Measurements from ENCODE around the gene MDGA2. TPM values are rescaled to one million over a fixed set of nuclear protein-coding genes. Genes with fewer than 3 reads are reported as not detected.
"Not testable (repeated sequence)": the region's sequence is repeated elsewhere in the genome, so short reads cannot be mapped to it uniquely, and the experiment has no call there.

MDGA2 gene
- polyA plus RNA-seq, 1 donor = 0.82 TPM

GRCh38 chr14:47284283-47284682 lies 391.1 kb downstream of the MDGA2 start:
- Histone ChIP-seq H3K36me3 (ENCODE audit: control insufficient read depth, insufficient read depth, low read length) (no peaks in the 10 kb centered on the region), H3K4me3 (ENCODE audit: low read length) (no peak overlapping the region), H3K4me1 (ENCODE audit: control insufficient read depth, insufficient read depth, low read length) (no peaks in the 10 kb centered on the region), H3K9me3 (ENCODE audit: control insufficient read depth, low read depth, low read length) (no peaks in the 10 kb centered on the region), H3K27me3 (ENCODE audit: control insufficient read depth, insufficient read depth, low read length) (no peaks in the 10 kb centered on the region), H3K27ac (ENCODE audit: low read length) (no peak overlapping the region)
- no peak for DNase-seq
- 100% methylated on average over 1 of the region's 1 CpG for WGBS (ENCODE audit: insufficient coverage, low lambda C conversion rate)

GRCh38 chr14:47281761-47282160 lies 393.6 kb downstream of the MDGA2 start:
- not testable (repeated sequence) for H3K27me3 ChIP-seq (ENCODE audit: control insufficient read depth, insufficient read depth, low read length); H3K9me3 ChIP-seq (ENCODE audit: control insufficient read depth, low read depth, low read length); H3K4me3 ChIP-seq (ENCODE audit: low read length); DNase-seq; H3K4me1 ChIP-seq (ENCODE audit: control insufficient read depth, insufficient read depth, low read length); H3K27ac ChIP-seq (ENCODE audit: low read length); H3K36me3 ChIP-seq (ENCODE audit: control insufficient read depth, insufficient read depth, low read length)
- no CpG with 5 or more reads among the region's 16 CpGs for WGBS (ENCODE audit: insufficient coverage, low lambda C conversion rate)

GRCh38 chr14:47278233-47278842 lies 397.1 kb downstream of the MDGA2 start:
- Histone ChIP-seq H3K27ac (ENCODE audit: low read length) (no peak overlapping the region), H3K4me1 (ENCODE audit: control insufficient read depth, insufficient read depth, low read length) (no peaks in the 10 kb centered on the region), H3K36me3 (ENCODE audit: control insufficient read depth, insufficient read depth, low read length) (no peaks in the 10 kb centered on the region), H3K4me3 (ENCODE audit: low read length) (no peak overlapping the region), H3K27me3 (ENCODE audit: control insufficient read depth, insufficient read depth, low read length) (no peaks in the 10 kb centered on the region), H3K9me3 (ENCODE audit: control insufficient read depth, low read depth, low read length) (no peaks in the 10 kb centered on the region)
- 58% methylated on average over 2 of the region's 5 CpGs for WGBS (ENCODE audit: insufficient coverage, low lambda C conversion rate)
- DNase-seq = peak; percentile 8 to 25

- Histone ChIP-seq H3K36me3 (ENCODE audit: control insufficient read depth, insufficient read depth, low read length) (no peaks in the 10 kb centered on the region), H3K4me1 (ENCODE audit: control insufficient read depth, insufficient read depth, low read length) (no peaks in the 10 kb centered on the region), H3K4me3 (ENCODE audit: low read length) (no peak overlapping the region), H3K27ac (ENCODE audit: low read length) (no peak overlapping the region), H3K9me3 (ENCODE audit: control insufficient read depth, low read depth, low read length) (no peaks in the 10 kb centered on the region), H3K27me3 (ENCODE audit: control insufficient read depth, insufficient read depth, low read length) (no peaks in the 10 kb centered on the region)
- no CpG with 5 or more reads among the region's 1 CpG for WGBS (ENCODE audit: insufficient coverage, low lambda C conversion rate)
- DNase-seq = no peak
Measured at GRCh38 chr14:47277703-47278102, 397.7 kb downstream of the MDGA2 start.

- Histone ChIP-seq H3K9me3 (ENCODE audit: control insufficient read depth, low read depth, low read length) (no peaks in the 10 kb centered on the region), H3K27me3 (ENCODE audit: control insufficient read depth, insufficient read depth, low read length) (no peaks in the 10 kb centered on the region), H3K27ac (ENCODE audit: low read length) (no peak overlapping the region), H3K4me3 (ENCODE audit: low read length) (no peak overlapping the region), H3K4me1 (ENCODE audit: control insufficient read depth, insufficient read depth, low read length) (no peaks in the 10 kb centered on the region), H3K36me3 (ENCODE audit: control insufficient read depth, insufficient read depth, low read length) (no peaks in the 10 kb centered on the region)
- no CpG with 5 or more reads among the region's 3 CpGs for WGBS (ENCODE audit: insufficient coverage, low lambda C conversion rate)
- DNase-seq = no peak
Measured at GRCh38 chr14:47276931-47277330, 398.5 kb downstream of the MDGA2 start.

GRCh38 chr14:47273939-47274338 lies 401.5 kb downstream of the MDGA2 start:
- H3K27ac ChIP-seq (ENCODE audit: low read length) = no peak overlapping the region
- DNase-seq = no peak
- 72% methylated on average over 4 of the region's 5 CpGs for WGBS (ENCODE audit: insufficient coverage, low lambda C conversion rate)

GRCh38 chr14:47270715-47271114 lies 404.7 kb downstream of the MDGA2 start:
- Histone ChIP-seq H3K4me1 (ENCODE audit: control insufficient read depth, insufficient read depth, low read length) (no peaks in the 10 kb centered on the region), H3K36me3 (ENCODE audit: control insufficient read depth, insufficient read depth, low read length) (no peaks in the 10 kb centered on the region), H3K27ac (ENCODE audit: low read length) (no peak overlapping the region), H3K4me3 (ENCODE audit: low read length) (no peak overlapping the region), H3K9me3 (ENCODE audit: control insufficient read depth, low read depth, low read length) (no peaks in the 10 kb centered on the region), H3K27me3 (ENCODE audit: control insufficient read depth, insufficient read depth, low read length) (no peaks in the 10 kb centered on the region)
- WGBS (ENCODE audit: insufficient coverage, low lambda C conversion rate) = 65% methylated on average over 2 of the region's 4 CpGs
- DNase-seq = peak in 1 of 2 donors; percentile 2

More at GRCh38 chr14:47273939-47274338, 401.5 kb downstream of the MDGA2 start:
- no peaks in the 10 kb centered on the region for H3K27me3 ChIP-seq (ENCODE audit: control insufficient read depth, insufficient read depth, low read length)
- H3K4me1 ChIP-seq (ENCODE audit: control insufficient read depth, insufficient read depth, low read length) = no peaks in the 10 kb centered on the region
- no peak overlapping the region for H3K4me3 ChIP-seq (ENCODE audit: low read length)
- H3K9me3 ChIP-seq (ENCODE audit: control insufficient read depth, low read depth, low read length) = no peaks in the 10 kb centered on the region
- no peaks in the 10 kb centered on the region for H3K36me3 ChIP-seq (ENCODE audit: control insufficient read depth, insufficient read depth, low read length)

GRCh38 chr14:47269756-47270492 lies 405.5 kb downstream of the MDGA2 start:
- no peak for DNase-seq
- no peaks in the 10 kb centered on the region for H3K27me3 ChIP-seq (ENCODE audit: control insufficient read depth, insufficient read depth, low read length)
- no peak overlapping the region for H3K27ac ChIP-seq (ENCODE audit: low read length)
- 95% methylated on average over 3 of the region's 6 CpGs for WGBS (ENCODE audit: insufficient coverage, low lambda C conversion rate)
- no peaks in the 10 kb centered on the region for H3K4me1 ChIP-seq (ENCODE audit: control insufficient read depth, insufficient read depth, low read length)
- H3K4me3 ChIP-seq (ENCODE audit: low read length) = no peak overlapping the region
- no peaks in the 10 kb centered on the region for H3K36me3 ChIP-seq (ENCODE audit: control insufficient read depth, insufficient read depth, low read length)
- H3K9me3 ChIP-seq (ENCODE audit: control insufficient read depth, low read depth, low read length) = no peaks in the 10 kb centered on the region

- no peak overlapping the region for H3K4me3 ChIP-seq (ENCODE audit: low read length)
- no peak for DNase-seq
- no peaks in the 10 kb centered on the region for H3K27me3 ChIP-seq (ENCODE audit: control insufficient read depth, insufficient read depth, low read length)
- no CpG with 5 or more reads among the region's 1 CpG for WGBS (ENCODE audit: insufficient coverage, low lambda C conversion rate)
- no peak overlapping the region for H3K27ac ChIP-seq (ENCODE audit: low read length)
- H3K4me1 ChIP-seq (ENCODE audit: control insufficient read depth, insufficient read depth, low read length) = no peaks in the 10 kb centered on the region
- H3K9me3 ChIP-seq (ENCODE audit: control insufficient read depth, low read depth, low read length) = no peaks in the 10 kb centered on the region
- H3K36me3 ChIP-seq (ENCODE audit: control insufficient read depth, insufficient read depth, low read length) = no peaks in the 10 kb centered on the region
Measured at GRCh38 chr14:47264842-47265241, 410.6 kb downstream of the MDGA2 start.

GRCh38 chr14:47262801-47263200 lies 412.6 kb downstream of the MDGA2 start:
- Histone ChIP-seq H3K9me3 (ENCODE audit: control insufficient read depth, low read depth, low read length) (no peaks in the 10 kb centered on the region), H3K4me1 (ENCODE audit: control insufficient read depth, insufficient read depth, low read length) (no peaks in the 10 kb centered on the region), H3K27me3 (ENCODE audit: control insufficient read depth, insufficient read depth, low read length) (no peaks in the 10 kb centered on the region), H3K4me3 (ENCODE audit: low read length) (no peak overlapping the region), H3K36me3 (ENCODE audit: control insufficient read depth, insufficient read depth, low read length) (no peaks in the 10 kb centered on the region), H3K27ac (ENCODE audit: low read length) (no peak overlapping the region)
- WGBS (ENCODE audit: insufficient coverage, low lambda C conversion rate) = no CpG with 5 or more reads among the region's 2 CpGs
- no peak for DNase-seq

- DNase-seq = no peak
- Histone ChIP-seq H3K36me3 (ENCODE audit: control insufficient read depth, insufficient read depth, low read length) (no peaks in the 10 kb centered on the region), H3K9me3 (ENCODE audit: control insufficient read depth, low read depth, low read length) (no peaks in the 10 kb centered on the region)
Measured at GRCh38 chr14:47261350-47261749, 414.1 kb downstream of the MDGA2 start.

More at GRCh38 chr14:47261350-47261749, 414.1 kb downstream of the MDGA2 start:
- Histone ChIP-seq H3K27ac (ENCODE audit: low read length) (no peak overlapping the region), H3K4me3 (ENCODE audit: low read length) (no peak overlapping the region), H3K4me1 (ENCODE audit: control insufficient read depth, insufficient read depth, low read length) (no peaks in the 10 kb centered on the region), H3K27me3 (ENCODE audit: control insufficient read depth, insufficient read depth, low read length) (no peaks in the 10 kb centered on the region)

Data from large intestine (tissue), 3 donors.